GM18873 (cell line): ENCODE data around the gene CHMP4B.

Experiments
- ATAC-seq: cut with Tn5 transposase; IDR thresholded peaks from one replicate; pipeline ENCODE4 v1.9.1; 2021; ENCODE audit warnings: mild to moderate bottlenecking, moderate library complexity, moderate number of reproducible peaks; ENCODE audit not compliant: unreplicated experiment, low FRiP score

Gene CHMP4B

GRCh38 chr20:33810885-33811775 is at the start of gene CHMP4B:
Gene CHMP4B (plus strand): TSS chr20:33811348. CDS start chr20:33811469, 121 bp downstream.
- ATAC-seq = peak; percentile 89

- no peak for ATAC-seq
These were observed 49.4 kb upstream of the CHMP4B start for GRCh38 chr20:33761698-33762250.

GRCh38 chr20:33765099-33765498 is 46.0 kb upstream of the CHMP4B start:
- no peak for ATAC-seq

GRCh38 chr20:33765592-33765991 is 45.6 kb upstream of the CHMP4B start:
- ATAC-seq = no peak

GRCh38 chr20:33766686-33767085 is 44.5 kb upstream of the CHMP4B start:
- no peak for ATAC-seq

- no peak for ATAC-seq
These were observed 43.4 kb upstream of the CHMP4B start for GRCh38 chr20:33767777-33768138.

GRCh38 chr20:33769043-33769442 is 42.1 kb upstream of the CHMP4B start:
- no peak for ATAC-seq

GRCh38 chr20:33770005-33770404 is 41.1 kb upstream of the CHMP4B start:
- no peak for ATAC-seq

GRCh38 chr20:33771938-33772337 is 39.2 kb upstream of the CHMP4B start:
- no peak for ATAC-seq

GRCh38 chr20:33772439-33772838 is 38.7 kb upstream of the CHMP4B start:
- ATAC-seq = no peak

- no peak for ATAC-seq
These were observed 37.6 kb upstream of the CHMP4B start for GRCh38 chr20:33773412-33774089.

- ATAC-seq = no peak
These were observed 33.3 kb upstream of the CHMP4B start for GRCh38 chr20:33777816-33778215.

GRCh38 chr20:33781133-33781532 is 30.0 kb upstream of the CHMP4B start:
- no peak for ATAC-seq

GRCh38 chr20:33781945-33782344 is 29.2 kb upstream of the CHMP4B start:
- ATAC-seq = no peak

GRCh38 chr20:33783256-33783655 is 27.9 kb upstream of the CHMP4B start:
- no peak for ATAC-seq

- no peak for ATAC-seq
These were observed 27.3 kb upstream of the CHMP4B start for GRCh38 chr20:33783818-33784217.

- ATAC-seq = no peak
These were observed 26.9 kb upstream of the CHMP4B start for GRCh38 chr20:33784225-33784624.

- ATAC-seq = no peak
These were observed 25.6 kb upstream of the CHMP4B start for GRCh38 chr20:33785503-33785902.

- no peak for ATAC-seq
These were observed 23.8 kb upstream of the CHMP4B start for GRCh38 chr20:33787253-33787891.

- no peak for ATAC-seq
These were observed 22.6 kb upstream of the CHMP4B start for GRCh38 chr20:33788351-33789049.
